Measurements from ENCODE around the gene WWC1.

Gene WWC1

DNA sequence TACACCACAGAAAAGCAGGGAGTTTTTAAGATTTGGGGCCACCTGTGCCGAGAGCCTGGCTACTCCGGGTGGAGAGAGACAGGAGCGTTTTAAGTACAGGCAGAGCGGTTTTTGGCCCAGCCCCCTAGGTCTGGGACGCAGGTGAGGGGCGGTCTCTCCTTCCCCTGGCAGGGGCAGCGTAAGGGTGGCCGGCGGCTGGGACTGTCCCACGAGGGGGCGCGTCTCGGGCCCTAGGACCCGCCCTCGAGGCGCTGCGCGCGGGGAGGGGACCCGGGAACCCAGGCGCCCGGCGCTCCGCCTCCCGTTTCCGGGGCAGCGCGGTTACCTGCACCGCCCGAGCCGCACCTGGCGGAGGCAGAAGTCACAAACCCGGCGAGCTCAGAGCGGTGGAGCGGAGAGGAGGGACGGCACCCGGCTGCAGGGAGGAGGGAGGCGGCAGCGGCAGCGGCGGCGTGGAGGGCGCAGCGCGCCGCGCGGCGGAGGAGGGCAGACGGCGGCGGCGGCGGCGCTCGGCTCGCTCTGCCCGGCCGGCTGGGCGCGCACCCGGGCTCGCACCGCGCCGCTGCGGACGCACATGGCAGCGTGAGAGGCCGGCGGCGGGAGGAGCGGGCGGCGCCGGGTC is at the start of gene WWC1:
TSS of gene WWC1 (plus strand) at position 304 of the 622 bp plus-strand sequence. CDS start 508 bp downstream, outside the sequence.
- peak in 1 of 2 donors; percentile 32 for DNase-seq

DNA sequence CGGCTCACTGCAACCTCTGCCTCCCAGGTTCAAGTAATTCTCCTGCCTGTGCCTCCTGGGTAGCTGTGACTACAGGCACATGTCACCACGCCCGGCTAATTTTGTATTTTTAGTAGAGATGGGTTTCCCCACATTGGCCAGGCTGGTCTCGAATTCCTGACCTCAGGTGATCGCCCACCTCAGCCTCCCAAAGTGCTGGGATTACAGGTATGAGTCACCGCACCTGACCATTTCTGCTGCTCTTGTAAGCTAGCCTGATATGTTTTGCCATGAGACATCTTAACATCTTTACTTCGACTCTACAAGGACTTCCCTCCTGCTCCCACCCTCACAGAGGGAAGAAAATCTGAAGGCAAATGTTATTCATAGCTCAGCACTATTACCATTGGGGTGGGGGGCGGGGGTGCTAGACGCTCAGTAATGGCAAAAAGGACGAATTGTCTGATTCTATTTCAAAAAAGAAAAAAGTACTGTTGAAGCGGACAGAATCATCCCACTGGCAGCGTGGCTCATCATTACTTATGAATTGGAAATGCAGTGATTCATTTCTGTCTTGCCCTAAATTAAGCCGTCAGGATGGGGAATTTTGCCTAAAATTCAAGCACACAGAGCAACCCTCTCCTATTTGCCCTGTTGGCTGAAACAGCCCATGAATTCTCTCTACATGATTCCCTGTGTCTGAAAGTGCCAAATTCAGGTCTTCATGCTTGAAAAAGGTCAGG is 46.4 kb upstream of the WWC1 start:
- DNase-seq, result no peak

DNA sequence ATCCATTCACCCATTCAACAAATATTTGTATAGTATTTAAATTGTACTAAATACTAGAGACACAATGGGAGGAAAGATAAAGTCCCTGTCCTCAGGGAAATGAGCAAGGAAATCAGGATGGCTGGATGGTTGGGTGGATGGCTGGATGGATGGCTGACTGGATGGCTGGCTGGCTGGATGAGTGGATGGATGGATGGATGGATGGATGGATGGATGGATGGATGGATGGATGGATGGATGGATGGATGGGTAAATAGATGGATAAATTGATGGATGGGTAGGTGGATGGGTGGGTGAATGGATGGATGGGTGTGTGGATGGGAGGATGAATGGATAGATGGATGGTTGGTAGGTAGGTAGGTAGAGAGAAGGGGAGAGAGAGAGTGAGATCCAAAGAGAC is 41.5 kb upstream of the WWC1 start:
- no peak for DNase-seq

DNA sequence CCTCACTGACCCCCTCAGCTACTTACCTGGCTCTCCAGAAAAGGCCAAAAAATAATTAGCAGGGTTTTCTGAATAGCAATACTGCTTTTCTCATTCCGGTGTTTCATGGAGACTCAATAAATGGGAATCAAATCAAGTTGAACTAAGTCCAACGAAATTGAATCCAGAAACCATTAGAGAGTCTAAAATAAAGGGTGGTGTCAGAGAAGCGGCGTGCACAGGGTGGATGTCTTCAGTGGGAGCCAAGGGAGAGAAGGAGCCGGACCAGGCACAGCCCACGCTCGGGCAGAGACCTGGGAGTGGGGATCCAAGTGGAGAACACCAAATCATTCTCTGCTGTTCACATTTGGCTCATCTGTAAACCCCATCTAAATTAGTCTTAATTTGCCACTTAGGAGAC is 40.2 kb upstream of the WWC1 start:
- peak in 1 of 2 donors; percentile 44 for DNase-seq

DNA sequence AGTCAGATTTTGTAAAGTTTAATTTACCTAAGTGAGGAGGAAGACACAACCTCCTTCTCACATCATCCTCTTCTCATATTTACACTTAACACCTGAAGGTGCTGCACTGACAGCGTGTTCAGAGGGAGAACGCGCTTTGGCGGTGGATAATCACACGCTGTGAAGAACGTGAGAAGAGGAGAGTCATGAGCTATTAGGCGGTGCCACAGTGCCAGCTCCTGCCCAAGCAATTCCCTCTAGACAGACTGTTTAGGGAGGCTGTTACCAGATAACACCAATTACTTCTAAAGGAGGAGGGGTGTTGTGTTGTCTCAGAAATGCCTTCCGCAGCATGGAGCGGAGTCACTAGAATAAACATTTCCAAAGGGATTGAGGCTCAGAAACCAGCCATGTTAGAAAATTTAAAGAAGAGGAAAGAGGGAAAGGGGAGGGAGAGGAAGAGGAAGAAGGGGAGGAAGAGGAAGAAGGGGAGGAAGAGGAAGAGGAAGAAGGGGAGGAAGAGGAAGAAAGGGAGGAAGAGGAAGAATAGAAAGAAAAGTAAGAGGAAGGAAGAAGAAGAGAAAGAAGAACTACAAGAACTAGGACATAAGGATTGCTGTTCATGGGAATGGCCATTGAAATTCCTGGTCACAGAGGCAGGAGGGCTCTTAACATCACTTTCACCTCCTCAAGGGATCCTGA is 37.3 kb upstream of the WWC1 start:
- DNase-seq, result no peak

DNA sequence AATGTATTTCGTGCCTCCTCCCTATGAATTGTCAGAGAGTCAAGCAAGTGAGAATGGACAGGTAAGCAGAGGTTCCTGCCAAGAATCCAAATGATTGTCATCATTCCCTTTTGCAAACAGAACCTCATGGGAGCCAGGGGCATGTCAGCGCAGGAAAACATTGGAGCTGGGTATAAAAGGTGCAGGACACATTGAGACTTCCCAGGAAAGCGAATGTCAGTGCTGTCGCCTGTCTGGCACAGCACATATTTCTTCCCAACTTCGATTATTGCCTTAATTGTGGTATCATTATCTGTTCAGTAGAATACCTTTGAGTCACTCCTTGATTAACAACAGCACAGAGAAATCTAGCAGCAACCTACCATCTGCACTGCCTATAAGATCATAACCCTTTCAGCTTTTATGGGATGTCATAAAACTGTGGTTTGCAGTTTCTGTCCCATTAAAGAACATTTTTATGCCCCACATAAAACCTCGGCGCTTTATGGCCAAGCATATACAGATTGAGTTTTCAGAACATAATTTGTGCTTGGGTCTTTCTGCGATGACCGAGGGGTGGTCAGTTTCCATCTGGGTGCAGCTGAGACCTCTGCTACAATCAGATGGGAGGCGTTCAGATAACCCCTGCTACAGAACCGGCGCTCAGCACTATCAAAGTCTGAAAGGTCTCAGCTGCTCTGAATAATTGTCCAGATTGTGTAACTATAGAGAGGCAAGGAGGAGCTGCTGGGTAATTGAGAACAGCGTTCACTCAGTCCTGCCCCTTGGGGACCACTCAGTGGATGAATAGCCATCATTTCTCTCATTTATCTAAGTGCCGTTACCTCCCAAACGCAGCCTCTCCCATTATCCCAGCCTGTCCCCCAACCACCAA is 30.9 kb upstream of the WWC1 start:
- no peak for DNase-seq

DNA sequence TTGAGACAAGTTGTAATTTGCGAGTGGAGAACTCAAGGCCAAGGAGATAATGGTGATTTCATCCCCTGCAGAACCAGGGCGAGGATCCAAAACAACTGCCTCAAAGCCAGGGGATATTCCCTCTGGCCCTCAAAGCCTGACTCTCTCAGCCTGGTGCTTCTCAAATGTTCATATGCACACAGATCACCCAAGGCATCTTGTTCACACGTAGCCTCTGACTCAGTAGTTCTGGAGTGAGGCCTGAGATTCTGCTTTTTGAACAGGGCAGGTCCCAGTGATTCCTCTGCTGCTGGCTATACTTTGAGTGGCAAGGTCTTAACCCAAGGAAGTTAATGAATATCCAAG is 30.2 kb upstream of the WWC1 start:
- no peak for DNase-seq

DNA sequence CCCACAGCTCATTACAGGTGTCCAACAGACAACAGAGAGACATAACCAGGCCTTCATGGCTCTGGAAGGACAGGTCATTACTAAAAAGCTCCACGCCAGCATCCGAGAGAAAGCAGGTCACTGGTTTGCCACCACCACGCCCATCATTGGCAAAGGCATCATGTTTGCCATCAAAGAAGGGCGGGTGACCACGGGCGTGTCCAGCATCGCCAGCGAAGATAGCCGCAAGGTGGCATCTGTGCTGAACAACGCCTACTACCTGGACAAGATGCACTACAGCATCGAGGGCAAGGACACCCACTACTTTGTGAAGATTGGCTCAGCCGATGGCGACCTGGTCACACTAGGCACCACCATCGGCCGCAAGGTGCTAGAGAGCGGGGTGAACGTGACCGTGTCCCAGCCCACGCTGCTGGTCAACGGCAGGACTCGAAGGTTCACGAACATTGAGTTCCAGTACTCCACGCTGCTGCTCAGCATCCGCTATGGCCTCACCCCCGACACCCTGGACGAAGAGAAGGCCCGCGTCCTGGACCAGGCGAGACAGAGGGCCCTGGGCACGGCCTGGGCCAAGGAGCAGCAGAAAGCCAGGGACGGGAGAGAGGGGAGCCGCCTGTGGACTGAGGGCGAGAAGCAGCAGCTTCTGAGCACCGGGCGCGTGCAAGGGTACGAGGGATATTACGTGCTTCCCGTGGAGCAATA is 29.3 kb upstream of the WWC1 start:
- no peak for DNase-seq

DNA sequence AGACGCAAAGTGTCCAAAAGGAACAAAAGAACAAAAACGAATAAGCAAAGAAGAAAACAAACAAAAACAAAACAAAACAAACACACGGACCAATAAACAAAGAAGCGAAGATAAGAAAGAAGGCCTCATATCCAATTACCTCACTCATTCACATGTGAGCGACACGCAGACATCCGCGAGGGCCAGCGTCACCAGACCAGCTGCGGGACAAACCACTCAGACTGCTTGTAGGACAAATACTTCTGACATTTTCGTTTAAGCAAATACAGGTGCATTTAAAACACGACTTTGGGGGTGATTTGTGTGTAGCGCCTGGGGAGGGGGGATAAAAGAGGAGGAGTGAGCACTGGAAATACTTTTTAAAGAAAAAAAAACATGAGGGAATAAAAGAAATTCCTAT is 28.3 kb upstream of the WWC1 start:
- no peak for DNase-seq

DNA sequence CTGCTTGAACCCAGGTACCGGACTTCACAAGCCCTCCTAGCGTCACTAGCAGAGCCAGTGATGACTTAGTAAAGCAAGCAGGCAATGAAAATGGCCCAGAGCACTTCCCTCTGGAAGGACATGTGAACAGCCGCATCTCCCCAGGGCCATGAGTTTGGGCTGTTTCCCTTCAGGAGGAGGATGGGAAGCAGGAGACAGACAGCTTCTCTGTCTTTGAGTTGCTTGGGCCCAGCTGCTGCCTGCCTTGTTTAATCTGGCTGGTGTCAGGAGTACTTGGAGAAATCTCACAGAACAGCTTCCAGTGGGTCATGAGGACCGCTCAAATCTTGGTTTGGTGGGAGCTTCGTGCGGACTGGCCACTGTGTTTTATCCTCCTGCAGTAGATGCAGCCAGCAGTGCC is 25.4 kb upstream of the WWC1 start:
- no peak for DNase-seq

DNA sequence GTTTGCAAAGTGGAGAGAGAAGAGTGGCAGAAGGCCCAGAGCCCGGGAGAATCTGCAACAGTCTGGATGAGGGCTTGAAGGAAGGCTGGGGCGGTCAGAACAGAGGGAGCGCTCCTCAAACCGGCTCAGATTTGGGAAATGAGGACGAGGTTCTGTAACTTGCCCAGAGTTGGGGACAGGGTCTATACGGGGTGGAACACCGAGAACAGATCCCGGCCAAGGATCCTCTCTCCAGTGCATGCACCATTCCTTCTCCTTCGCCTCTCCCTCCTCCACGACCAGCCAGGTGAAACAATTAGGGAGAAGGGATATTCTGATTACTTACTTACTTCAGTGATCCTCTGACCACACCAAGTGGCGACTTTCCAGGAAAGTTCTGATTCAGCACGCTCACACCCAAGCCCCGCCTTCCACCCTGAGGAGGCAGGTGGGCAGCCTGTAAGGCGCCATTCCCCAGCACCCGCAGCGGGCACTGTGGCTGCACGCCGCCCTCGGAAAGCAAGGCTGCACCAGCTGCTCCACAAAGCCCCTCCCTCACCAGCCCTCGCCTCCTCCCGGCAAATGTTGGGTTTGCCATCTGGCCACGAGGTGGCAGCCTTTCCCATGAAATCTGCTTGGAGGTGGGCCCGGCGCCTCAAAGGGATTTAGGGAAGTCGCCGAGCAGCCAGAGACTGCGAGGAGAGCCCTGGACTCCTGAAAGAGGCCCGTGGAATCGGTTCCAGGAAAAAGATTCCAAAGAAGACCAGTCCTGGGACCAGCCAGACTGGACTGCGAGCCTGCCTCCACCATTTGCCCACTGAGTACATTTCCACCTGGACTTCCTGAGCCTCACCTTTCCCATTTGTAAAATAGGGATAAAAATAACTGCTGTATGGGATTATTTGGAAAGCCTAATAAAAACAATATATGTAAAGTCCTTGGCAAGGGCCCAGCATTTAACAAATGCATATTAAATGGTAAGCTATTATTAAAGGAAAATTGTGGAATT is 22.2 kb upstream of the WWC1 start:
- peak; percentile 70 to 88 for DNase-seq

DNA sequence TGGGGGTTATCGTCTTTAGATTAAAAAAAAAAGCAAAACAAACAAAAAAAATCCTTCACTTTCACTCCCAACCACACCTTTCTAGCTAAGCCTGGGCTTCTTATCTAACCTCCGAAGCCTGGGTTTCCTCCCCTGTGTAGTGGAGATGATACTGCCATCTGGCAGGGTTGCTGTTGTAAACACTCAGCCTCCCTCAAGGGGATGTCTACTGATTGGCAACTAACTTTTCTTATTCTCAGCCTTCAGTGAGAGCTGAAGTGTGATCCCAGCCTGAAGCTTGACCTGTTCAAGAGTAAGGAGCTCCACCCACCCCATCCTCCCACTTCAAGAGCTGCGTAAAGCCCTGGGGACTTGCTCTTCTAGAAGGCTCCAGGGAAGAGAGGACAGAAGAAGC is 21.5 kb upstream of the WWC1 start:
- DNase-seq, result no peak

DNA sequence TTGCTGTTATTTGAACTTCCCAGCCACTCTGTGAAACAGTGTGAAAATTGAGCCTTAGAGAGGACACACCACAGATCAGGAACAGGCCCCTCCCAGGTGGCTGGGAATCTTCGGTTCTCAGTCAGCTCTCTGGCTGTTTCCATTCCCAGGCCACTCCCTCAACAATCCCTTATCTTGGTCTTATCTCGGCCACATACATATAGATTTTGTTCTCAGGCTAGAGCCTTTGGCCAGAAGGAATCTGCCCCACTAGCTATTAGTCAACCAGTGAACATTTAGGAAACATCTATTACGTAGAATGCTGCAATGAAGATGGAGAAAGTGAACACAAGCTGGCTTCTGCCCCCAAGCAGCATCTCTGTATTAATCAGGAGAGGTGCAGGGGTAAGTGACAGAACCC is 21.0 kb upstream of the WWC1 start:
- DNase-seq, result no peak

DNA sequence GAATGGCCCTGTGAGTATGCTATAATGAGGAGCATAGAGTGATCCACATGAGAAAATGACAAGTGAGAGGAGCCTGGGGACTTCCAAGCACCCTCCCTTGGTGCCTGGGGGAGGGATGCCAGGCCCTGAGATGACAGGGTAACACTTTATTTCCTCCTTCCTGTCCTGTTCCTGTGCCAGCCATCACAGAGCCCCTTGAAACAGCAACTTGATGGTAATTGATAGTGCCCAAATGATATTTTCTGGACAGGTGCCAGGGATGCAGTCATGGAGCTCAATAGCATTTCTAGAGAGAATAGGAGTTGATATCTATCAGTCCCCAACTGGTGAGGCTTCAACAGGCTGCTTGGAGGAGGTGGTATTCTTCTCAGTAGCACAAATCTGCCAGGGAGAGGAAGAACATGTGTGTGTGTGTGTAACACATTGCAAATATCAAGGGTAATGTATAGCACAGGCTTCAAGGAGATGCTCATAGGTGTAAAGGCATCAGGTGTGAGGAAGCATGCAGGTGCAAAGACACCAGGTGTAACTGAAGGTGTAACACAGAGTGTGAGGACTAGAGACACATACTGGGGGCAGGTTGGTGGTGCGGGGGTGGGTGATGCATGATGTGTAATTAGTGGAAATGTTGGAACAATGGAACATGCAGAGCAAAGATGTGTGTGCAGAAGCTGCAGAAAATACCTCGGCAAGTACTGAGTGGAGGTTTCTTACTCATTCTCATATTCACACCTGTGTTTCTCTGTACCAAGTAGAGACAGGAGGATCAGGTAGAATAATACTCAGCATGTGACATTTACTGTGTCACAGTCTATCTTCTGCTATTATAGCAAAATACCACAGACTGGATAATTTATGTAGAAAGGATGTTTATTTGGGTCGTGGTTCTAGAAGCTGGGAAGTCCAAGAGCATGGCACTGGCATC is 18.1 kb upstream of the WWC1 start:
- DNase-seq, result no peak

DNA sequence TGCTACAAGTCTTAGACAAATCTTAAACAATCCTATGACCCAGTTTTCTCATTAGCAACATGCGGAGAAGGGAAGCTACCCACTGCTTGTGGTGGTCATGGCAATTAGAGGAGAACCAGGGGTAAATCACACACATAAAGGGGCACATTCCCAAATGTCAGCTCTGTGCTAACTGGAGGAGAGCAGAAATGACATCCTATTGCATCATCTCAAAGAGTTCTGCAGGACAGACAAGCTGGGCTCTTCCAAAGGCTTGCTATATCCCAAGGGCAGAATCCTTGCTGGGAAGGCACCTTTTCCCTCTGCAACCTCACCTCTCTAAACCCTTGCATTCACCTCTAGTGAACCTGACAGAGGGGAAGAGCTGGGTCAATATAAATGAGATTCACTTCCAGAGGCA is 17.0 kb upstream of the WWC1 start:
- no peak for DNase-seq

DNA sequence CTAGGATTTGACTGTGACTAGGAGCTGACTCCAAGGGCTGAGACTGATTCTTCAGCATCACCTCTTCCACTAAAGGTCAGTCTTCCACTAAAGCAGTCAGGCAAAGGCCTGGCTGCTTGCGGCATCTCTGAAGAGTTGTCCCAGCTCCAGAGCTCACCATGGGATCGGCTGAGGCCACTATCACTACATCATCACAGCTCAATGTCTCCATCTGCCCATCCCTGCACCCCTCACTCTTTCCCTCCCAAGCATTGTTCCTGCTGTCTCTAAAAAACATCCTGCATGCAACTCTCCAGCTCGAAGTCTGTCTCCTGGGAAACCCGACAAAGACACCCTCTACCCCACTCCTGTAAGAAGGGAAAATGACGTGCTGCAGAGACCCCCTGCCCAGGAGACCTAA is 15.5 kb upstream of the WWC1 start:
- no peak for DNase-seq

DNA sequence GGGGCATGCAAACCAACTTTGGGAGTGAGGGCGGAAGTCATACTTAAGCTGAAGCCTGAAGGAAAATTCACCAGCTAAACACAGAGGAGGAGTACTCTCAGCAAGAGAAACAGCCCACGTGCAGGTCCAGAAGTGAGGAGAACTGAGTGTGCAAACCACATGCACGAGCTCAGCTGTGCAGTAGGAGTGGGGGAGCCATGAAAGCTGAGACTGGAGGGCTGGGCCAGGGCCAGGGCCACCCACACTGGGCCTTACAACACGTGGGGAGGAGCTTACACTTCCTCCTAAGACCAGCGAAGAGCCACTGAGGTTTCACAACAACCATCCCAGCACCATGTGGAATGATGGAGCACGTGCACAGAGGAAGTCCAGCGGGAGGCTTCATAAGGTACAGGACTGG is 9.3 kb upstream of the WWC1 start:
- no peak for DNase-seq

DNA sequence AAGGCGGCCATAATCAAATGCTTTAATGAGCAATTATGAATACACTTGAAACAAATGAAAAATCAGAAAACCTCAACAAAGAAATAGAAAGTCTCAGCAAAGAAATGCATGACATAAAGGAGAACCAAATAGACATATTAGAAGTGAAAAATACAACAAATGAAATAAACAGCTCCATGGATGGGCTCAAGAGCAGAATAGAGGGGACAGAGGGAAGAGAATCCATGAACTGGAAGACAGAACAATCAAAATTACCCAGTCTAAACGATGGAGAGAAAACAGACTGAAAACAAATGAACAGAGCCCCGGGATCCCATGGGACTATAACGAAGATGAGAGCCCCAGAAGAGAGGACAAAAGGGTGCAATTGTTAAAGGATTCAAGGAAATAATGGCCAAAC is 6.6 kb upstream of the WWC1 start:
- no peak for DNase-seq

DNA sequence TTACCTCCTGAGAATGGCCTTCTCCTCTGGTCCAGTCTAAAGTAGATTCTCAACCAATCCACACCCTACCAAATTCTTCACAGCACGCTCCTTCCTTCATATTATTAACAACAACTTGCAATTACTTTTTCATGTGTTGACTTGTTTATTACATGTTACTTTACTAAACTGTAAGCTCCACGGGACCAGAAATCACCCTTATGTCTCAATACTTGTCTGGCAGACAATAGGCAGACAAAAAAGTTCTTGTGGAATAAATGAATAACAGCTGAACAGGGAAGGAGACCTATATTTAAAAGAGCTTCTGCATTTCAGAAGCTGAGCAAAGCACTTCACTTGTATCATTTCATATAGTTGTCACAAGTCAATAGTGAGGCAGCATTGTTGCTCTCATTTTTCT is 5.7 kb upstream of the WWC1 start:
- no peak for DNase-seq

DNA sequence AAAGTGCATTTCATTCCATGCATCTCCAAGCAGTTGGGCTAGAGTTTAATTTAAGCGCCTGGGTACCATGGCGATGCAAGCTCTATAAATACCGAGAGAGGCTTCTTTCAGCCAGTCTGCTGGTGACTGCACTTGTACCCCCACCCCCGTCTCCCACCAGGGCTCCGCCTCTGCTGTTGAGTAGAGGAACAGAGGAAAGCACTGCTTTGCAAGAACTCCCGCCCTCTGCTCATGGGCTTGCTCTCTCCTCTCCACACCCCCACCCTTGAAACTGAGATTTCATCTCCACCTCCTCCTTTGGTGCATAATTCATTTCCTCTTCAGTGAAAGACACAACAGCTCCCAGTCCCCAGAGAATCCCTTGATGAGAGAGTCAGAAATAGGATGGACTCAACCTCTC is 5.1 kb upstream of the WWC1 start:
- no peak for DNase-seq
